ENCODE data around the gene ATP9A.
A peak's percentile ranks its signal among the peaks of the same experiment; 100 is the strongest.

The ATP9A gene

DNA sequence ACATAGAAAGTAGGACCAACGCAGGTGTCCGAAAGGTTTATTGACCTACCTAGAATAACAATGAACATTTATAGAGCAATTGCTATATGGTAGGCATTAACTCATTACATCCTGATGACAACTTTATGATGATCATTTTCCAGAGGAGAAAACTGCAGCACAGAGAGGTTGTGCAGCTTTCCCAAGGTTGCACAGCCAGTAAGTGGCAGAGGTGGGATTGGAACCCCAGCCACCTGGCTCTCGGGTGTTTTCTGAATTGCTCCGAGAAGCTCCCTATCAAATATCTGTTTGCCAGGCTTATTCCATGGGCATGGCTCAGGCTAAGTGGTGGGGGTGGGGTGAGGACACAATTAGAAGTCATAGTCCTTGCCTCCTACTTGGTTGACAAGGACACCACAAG is 201.6 kb downstream of the ATP9A start:
- no peak for DNase-seq (ENCODE audit: low spot score)
- Histone ChIP-seq H3K4me3 (no peak overlapping the region), H3K27ac (peak overlapping the region in 1 of 2 donors; percentile 77)
- TF ChIP-seq, protein P1, sequence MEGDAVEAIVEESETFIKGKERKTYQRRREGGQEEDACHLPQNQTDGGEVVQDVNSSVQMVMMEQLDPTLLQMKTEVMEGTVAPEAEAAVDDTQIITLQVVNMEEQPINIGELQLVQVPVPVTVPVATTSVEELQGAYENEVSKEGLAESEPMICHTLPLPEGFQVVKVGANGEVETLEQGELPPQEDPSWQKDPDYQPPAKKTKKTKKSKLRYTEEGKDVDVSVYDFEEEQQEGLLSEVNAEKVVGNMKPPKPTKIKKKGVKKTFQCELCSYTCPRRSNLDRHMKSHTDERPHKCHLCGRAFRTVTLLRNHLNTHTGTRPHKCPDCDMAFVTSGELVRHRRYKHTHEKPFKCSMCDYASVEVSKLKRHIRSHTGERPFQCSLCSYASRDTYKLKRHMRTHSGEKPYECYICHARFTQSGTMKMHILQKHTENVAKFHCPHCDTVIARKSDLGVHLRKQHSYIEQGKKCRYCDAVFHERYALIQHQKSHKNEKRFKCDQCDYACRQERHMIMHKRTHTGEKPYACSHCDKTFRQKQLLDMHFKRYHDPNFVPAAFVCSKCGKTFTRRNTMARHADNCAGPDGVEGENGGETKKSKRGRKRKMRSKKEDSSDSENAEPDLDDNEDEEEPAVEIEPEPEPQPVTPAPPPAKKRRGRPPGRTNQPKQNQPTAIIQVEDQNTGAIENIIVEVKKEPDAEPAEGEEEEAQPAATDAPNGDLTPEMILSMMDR (IDR thresholded peaks at IDR 0.05), result no peak

DNA sequence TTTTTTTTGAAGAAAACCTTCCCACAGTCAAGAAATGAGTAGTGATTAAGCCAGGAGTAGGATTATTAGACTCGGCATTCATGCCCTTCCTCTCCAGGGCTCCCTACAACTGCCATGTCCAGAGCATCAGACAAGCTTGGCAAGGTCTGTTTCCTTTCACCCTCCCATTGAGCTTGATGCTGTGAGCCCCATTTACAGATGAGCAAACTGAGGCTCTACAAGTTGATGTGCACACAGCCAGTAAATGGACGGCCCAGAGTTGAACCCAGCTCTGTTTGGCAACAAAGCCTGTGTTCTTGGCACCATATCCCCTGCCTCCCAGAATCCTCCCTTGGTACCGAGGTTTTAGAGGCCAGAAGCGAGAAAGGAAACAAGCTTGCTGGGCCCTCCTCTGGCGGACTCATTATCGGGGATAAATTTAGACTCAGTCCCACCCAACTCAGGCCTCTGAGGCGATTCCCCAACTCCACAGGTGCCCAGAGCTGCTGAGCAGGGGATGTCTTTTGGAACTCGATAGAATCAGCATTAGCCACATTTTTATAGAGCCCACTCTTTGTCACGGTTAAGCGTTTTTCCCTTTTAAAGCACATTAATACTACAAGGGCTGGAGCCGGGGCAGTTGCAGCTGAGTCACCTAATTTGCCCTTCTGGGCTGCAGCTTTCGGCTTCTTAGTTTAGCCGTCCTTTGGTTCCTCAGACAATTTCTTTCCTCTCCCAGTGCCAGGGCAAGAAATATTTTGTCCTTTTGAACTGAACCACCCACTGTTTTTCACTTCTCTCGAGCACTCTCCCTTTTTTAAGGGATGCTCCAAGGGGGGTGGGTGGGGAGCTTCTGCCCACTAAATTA is 202.7 kb downstream of the ATP9A start:
- TF ChIP-seq, protein P1 (IDR thresholded peaks at IDR 0.05), result no peak
- H3K27ac ChIP-seq, result peak overlapping the region; percentile 51 to 77
- no peak for DNase-seq (ENCODE audit: low spot score)

DNA sequence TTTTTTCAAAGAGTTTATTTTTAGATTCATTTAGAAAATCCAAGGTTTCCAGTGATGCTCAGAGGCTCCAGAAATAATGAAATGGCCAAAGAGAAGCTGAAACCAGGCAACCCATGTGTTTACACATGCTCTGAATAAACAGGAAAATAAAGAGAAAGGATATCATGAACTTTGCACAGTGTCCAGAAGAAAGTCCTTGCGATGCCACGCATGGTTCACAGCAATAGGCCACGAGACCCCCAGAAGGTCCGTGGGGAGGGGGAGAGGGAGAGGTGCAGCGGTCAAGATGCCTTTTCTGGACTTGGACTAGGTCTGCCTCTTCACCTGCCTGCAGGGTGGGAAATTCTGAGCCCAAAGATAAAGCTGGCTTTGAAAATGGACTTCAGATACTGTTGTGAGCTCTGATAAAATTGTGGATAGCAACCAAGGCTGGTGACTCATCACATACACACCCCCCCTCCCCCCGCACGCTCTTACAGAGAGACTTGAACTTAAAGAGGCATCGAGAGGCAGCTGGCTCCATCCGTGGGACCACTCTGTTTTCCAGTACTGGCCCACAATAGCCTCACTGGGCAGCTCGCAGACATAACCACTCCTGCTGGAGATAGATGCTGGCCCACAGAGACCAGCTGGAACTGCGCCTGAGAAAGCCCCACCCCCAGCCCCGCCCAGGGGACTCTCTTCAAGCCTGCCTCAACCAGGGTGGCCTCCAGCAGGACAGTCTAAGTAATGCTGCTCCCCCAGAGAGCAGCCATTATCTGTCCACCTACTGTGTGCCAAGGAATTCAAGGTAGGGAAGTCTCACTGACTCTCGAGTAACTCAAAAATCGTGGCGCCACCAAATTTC is 204.5 kb downstream of the ATP9A start:
- Histone ChIP-seq H3K27ac (peak overlapping the region; percentile 94 to 99), H3K4me3 (peak overlapping the region; percentile 81)
- peak; percentile 88 for DNase-seq (ENCODE audit: low spot score)
- TF ChIP-seq, protein P1 (IDR thresholded peaks at IDR 0.05), result no peak

More for the DNA sequence above, 202.7 kb downstream of the ATP9A start:
- peak overlapping the region; percentile 50 for H3K4me3 ChIP-seq

DNA sequence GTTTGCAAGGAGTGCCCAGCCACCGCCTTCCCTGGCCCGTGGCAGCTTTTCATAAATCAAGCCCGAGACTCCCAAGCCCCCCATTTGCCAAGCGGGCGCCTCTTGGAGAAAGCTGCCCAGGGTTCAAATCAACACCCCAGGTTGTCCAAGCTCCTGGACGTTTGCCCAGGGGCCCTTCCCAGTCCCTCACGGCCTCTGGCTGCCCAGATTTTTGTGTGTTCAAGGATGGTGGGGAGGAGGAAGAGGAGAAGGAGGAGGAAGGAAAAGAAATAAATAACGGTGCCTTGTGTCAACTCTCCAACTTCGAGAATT is 205.1 kb downstream of the ATP9A start:
- DNase-seq (ENCODE audit: low spot score), result no peak
- Histone ChIP-seq H3K27ac (peak overlapping the region; percentile 94 to 99), H3K4me3 (peak overlapping the region; percentile 81)
- TF ChIP-seq, protein P1 (IDR thresholded peaks at IDR 0.05), result no peak

DNA sequence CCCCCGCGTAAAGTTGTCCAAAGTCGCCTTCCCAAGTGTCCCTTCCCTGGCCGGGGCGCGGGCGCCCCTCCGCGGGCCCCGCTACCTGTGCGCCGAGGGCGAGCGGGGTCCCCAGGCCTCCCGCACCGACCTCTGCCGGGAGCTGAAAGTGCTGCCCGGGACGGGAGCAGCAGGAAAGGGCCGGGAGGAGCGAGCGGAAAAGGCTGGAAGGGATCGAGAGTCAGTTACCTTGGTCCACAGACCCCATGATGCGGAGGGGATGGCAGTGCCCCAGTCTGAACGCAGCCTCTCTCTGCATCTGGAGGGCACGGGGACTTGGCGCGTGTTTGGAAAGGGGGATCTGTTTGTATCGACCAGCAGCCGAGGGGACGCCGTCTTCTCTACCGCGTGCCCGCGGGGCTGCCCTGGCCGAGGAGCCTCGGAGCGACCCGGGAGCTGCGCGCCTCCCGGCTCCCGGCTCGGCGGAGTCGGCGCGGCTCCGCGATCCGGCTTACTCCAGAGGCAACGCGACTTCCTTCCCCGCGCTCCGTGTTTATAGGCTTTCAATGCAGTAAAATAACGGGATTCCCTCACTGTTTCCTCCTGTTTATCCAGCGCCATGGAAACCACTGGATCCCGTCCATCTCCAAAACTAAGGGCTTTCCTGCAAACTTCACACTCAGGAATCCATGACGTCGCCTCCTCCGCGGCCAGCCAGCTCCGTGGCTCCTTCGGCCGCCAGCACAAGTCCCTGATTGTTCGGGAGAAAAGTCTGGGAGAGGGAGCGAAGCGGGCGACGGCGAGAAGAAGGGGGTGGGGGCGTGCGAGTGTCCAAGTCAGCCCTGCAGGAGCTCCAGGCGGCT is 205.6 kb downstream of the ATP9A start:
- TF ChIP-seq, protein P1 (IDR thresholded peaks at IDR 0.05), result no peak
- peak; percentile 94 for DNase-seq (ENCODE audit: low spot score)
- Histone ChIP-seq H3K27ac (peak overlapping the region; percentile 94 to 99), H3K4me3 (peak overlapping the region; percentile 81)

DNA sequence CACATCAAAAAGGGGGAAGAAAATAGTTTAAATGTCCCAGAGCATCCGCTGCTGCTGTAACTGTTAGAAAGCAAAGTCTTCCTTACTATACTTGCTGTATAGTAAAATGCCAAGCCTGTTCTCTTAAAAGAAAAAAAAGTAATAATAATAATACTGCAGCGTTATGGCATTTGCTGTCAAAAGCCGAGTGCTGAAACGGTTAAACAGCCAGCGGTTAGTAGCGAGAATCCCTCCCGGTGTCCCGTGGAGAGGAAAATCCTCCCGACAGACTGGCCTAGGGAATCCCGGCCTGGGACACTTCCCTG is 206.2 kb downstream of the ATP9A start:
- TF ChIP-seq, protein P1 (IDR thresholded peaks at IDR 0.05), result no peak
- DNase-seq (ENCODE audit: low spot score), result no peak
- H3K27ac ChIP-seq, result peak overlapping the region; percentile 94 to 99
- peak overlapping the region; percentile 81 for H3K4me3 ChIP-seq

Measured in coronary artery (tissue), 2 donors.